ENCODE data around the gene SPACDR. TPM values are rescaled to one million over a fixed set of nuclear protein-coding genes. Genes with fewer than 3 reads are reported as not detected.

Gene SPACDR
- total RNA-seq, 1 experiment from 2014 or later = not detected

GRCh38 chr7:100411101-100411500 is 53.0 kb downstream of the SPACDR start:
- H3K4me2 ChIP-seq (ENCODE audit: insufficient read depth, insufficient read length, low read length) = no peak overlapping the region
- no peak overlapping the region for H3K4me3 Mint-ChIP-seq
- H3K23me2 ChIP-seq (ENCODE audit: insufficient read length, low read depth, low read length, poor library complexity, severe bottlenecking) = no peaks in the 10 kb centered on the region
- no peaks in the 10 kb centered on the region for H3K36me3 Mint-ChIP-seq (ENCODE audit: insufficient read depth in 1 of 3, low read depth in 3 of 3)
- H3K9me3 Mint-ChIP-seq = no peaks in the 10 kb centered on the region
- no CpG with 5 or more reads among the region's 6 CpGs for WGBS (ENCODE audit: extremely low coverage, insufficient read length, low lambda C conversion rate)
- no peaks in the 10 kb centered on the region for H4K20me1 ChIP-seq (ENCODE audit: control insufficient read depth, insufficient read depth, insufficient read length)
- no peaks in the 10 kb centered on the region for H3K4me1 ChIP-seq (ENCODE audit: insufficient read depth, low read length)
- no peak overlapping the region for H3K23ac ChIP-seq (ENCODE audit: insufficient read length, low read depth, low read length)
- H2BK5ac ChIP-seq (ENCODE audit: insufficient read length, low read length) = no peak overlapping the region
- no peak overlapping the region for H3K9ac ChIP-seq (ENCODE audit: extremely low read depth, insufficient read length, low read length)
- H3K18ac ChIP-seq (ENCODE audit: insufficient read length, low read depth, low read length) = no peak overlapping the region
- H3K27ac Mint-ChIP-seq = no peak overlapping the region
- H3K56ac ChIP-seq (ENCODE audit: insufficient read length, low read depth, low read length) = no peak overlapping the region
- no peaks in the 10 kb centered on the region for H3K27me3 ChIP-seq (ENCODE audit: insufficient read depth, low read length)
- H2AFZ ChIP-seq (ENCODE audit: low read length) = no peak overlapping the region
- no peaks in the 10 kb centered on the region for H3K79me2 ChIP-seq (ENCODE audit: insufficient read depth, low read length)
- H3T11ph ChIP-seq (ENCODE audit: low read length) = no peak overlapping the region
- TF ChIP-seq CTCF (conservative IDR thresholded peaks at IDR 0.05) = no peak
- no peak overlapping the region for H4K91ac ChIP-seq (ENCODE audit: insufficient read length, low read depth, low read length)
- no peak overlapping the region for H2AK5ac ChIP-seq (ENCODE audit: insufficient read length, low read length)
- peaks cover 9% of the 10 kb centered on the region for H3K27me3 Mint-ChIP-seq (ENCODE audit: low read depth)
- DNase-seq = no peak
- no peak overlapping the region for H2BK15ac ChIP-seq (ENCODE audit: low read depth, low read length)
- H4K5ac ChIP-seq (ENCODE audit: insufficient read length, low read depth, low read length) = no peak overlapping the region
- no peaks in the 10 kb centered on the region for H3K9me3 ChIP-seq (ENCODE audit: control insufficient read depth, low read depth, low read length)
- H2BK12ac ChIP-seq (ENCODE audit: insufficient read length, low read depth, low read length) = no peak overlapping the region
- no peak overlapping the region for H3K14ac ChIP-seq (ENCODE audit: insufficient read depth, low read length)
- H3K79me1 ChIP-seq (ENCODE audit: insufficient read depth, low read depth, low read length, poor library complexity, severe bottlenecking) = no peaks in the 10 kb centered on the region
- H3K27ac ChIP-seq (ENCODE audit: insufficient read length, low read depth, low read length) = no peak overlapping the region
- H4K8ac ChIP-seq (replicated peaks; ENCODE audit: insufficient read length, low read depth, low read length) = no peak overlapping the region
- H3K4ac ChIP-seq (ENCODE audit: low read depth, low read length) = no peak overlapping the region
- no peak overlapping the region for H2BK120ac ChIP-seq (ENCODE audit: low read depth, low read length, poor library complexity, severe bottlenecking)
- no peak overlapping the region for H2BK20ac ChIP-seq (ENCODE audit: low read depth, low read length, poor library complexity, severe bottlenecking)
- peaks cover 0 to 3% of the 10 kb centered on the region in 2 experiments; a peak in 1 of 4 replicates for H3K4me1 Mint-ChIP-seq

Data from H9 (cell line).